ENCODE results near the gene LRRC70. TPM values are rescaled to one million over a fixed set of nuclear protein-coding genes. Genes with fewer than 3 reads are reported as not detected.

Gene LRRC70
- total RNA-seq = 3.6 TPM
- polyA plus RNA-seq (ENCODE audit: insufficient read depth, low read depth, low replicate concordance) = 4.9 TPM
- long read RNA-seq, donor 1 = 0 reads
- long read RNA-seq, donor 2, partial matches to known transcripts = 0 of 2 reads
- long read RNA-seq, donor 2, other reads (novel, unspliced or antisense) = 0 of 2 reads
- long read RNA-seq, donor 3, partial matches to known transcripts = 0 of 3 reads
- long read RNA-seq, donor 3, other reads (novel, unspliced or antisense) = 0 of 3 reads
- long read RNA-seq, donor 4, partial matches to known transcripts = 0 of 3 reads
- long read RNA-seq, donor 4, other reads (novel, unspliced or antisense) = 0 of 3 reads
- long read RNA-seq, donor 5 = 0 reads
- long read RNA-seq, donor 6, partial matches to known transcripts = 0 of 2 reads
- long read RNA-seq, donor 6, other reads (novel, unspliced or antisense) = 0 of 2 reads
- long read RNA-seq, donor 7, partial matches to known transcripts = 0 of 2 reads
- long read RNA-seq, donor 7, other reads (novel, unspliced or antisense) = 1 of 2 reads
- long read RNA-seq, donor 8 = 0 reads
- long read RNA-seq, donor 9, partial matches to known transcripts = 0 of 1 reads
- long read RNA-seq, donor 9, other reads (novel, unspliced or antisense) = 0 of 1 reads
- long read RNA-seq, donor 10, partial matches to known transcripts = 0 of 1 reads
- long read RNA-seq, donor 10, other reads (novel, unspliced or antisense) = 0 of 1 reads

GRCh38 chr5:62578540-62578939 is at the start of gene LRRC70:
LRRC70 (plus strand) TSS chr5:62578819; CDS start chr5:62579439, 620 bp downstream.
- Histone ChIP-seq H3K4me1 (ENCODE audit: control insufficient read depth in 2 of 3, insufficient read depth in 2 of 3, low read depth in 1 of 3, low read length in 3 of 3) (no peaks in the 10 kb centered on the region), H3K4me3 (ENCODE audit: low read length in 3 of 3) (peak within 1 kb of the TSS in 2 of 3 donors; percentile 6 to 11), H3K27me3 (ENCODE audit: control insufficient read depth, insufficient read depth, low read length) (no peaks in the 10 kb centered on the region), H3K36me3 (ENCODE audit: control insufficient read depth in 2 of 3, insufficient read depth in 3 of 3, low read length in 3 of 3) (peaks cover 0 to 2% (median 0%) of the 10 kb centered on the region in 3 donors), H3K9ac (ENCODE audit: low read length in 3 of 3) (no peak within 1 kb of the TSS), H3K27ac (ENCODE audit: low read depth in 2 of 2, low read length in 2 of 2) (no peak within 1 kb of the TSS), H3K9me3 (ENCODE audit: control insufficient read depth in 2 of 3, insufficient read depth in 1 of 3, low read length in 3 of 3) (no peaks in the 10 kb centered on the region)
- intact Hi-C loops (cut with DNase I) = no loop called here
- FAIRE-seq (peak; percentile 19), DNase-seq (peak in 2 of 5 donors; percentile 56 to 81)
- TF ChIP-seq CTCF (IDR thresholded peaks at IDR 0.05; ENCODE audit: borderline replicate concordance, extremely low read depth, insufficient read depth) = no peak

GRCh38 chr5:62533597-62533996 is 45.0 kb upstream of the LRRC70 start:
- no peak for TF ChIP-seq CTCF (IDR thresholded peaks at IDR 0.05; ENCODE audit: borderline replicate concordance, extremely low read depth, insufficient read depth)
- Histone ChIP-seq H3K4me3 (ENCODE audit: low read length in 3 of 3) (no peak overlapping the region), H3K36me3 (ENCODE audit: control insufficient read depth in 2 of 3, insufficient read depth in 3 of 3, low read length in 3 of 3) (peaks cover 0 to 4% (median 2%) of the 10 kb centered on the region in 3 donors)

GRCh38 chr5:62534461-62535236 is 44.0 kb upstream of the LRRC70 start:
- no peak for FAIRE-seq

More at GRCh38 chr5:62533597-62533996, 45.0 kb upstream of the LRRC70 start:
- H3K9ac ChIP-seq (ENCODE audit: low read length in 3 of 3) = no peak overlapping the region
- no peak overlapping the region for H3K27ac ChIP-seq (ENCODE audit: low read depth in 2 of 2, low read length in 2 of 2)
- DNase-seq (no peak), FAIRE-seq (no peak)
- intact Hi-C loops (cut with DNase I) = no loop called here
- H3K9me3 ChIP-seq (ENCODE audit: control insufficient read depth in 2 of 3, insufficient read depth in 1 of 3, low read length in 3 of 3) = no peaks in the 10 kb centered on the region
- H3K27me3 ChIP-seq (ENCODE audit: control insufficient read depth, insufficient read depth, low read length) = no peaks in the 10 kb centered on the region
- H3K4me1 ChIP-seq (ENCODE audit: control insufficient read depth in 2 of 3, insufficient read depth in 2 of 3, low read depth in 1 of 3, low read length in 3 of 3) = no peaks in the 10 kb centered on the region

More at GRCh38 chr5:62534461-62535236, 44.0 kb upstream of the LRRC70 start:
- no peaks in the 10 kb centered on the region for H3K27me3 ChIP-seq (ENCODE audit: control insufficient read depth, insufficient read depth, low read length)
- DNase-seq = no peak
- intact Hi-C loops (cut with DNase I) = no loop called here
- H3K27ac ChIP-seq (ENCODE audit: low read depth in 2 of 2, low read length in 2 of 2) = no peak overlapping the region
- no peak for TF ChIP-seq CTCF (IDR thresholded peaks at IDR 0.05; ENCODE audit: borderline replicate concordance, extremely low read depth, insufficient read depth)
- no peaks in the 10 kb centered on the region for H3K9me3 ChIP-seq (ENCODE audit: control insufficient read depth in 2 of 3, insufficient read depth in 1 of 3, low read length in 3 of 3)
- H3K4me3 ChIP-seq (ENCODE audit: low read length in 3 of 3) = no peak overlapping the region
- H3K4me1 ChIP-seq (ENCODE audit: control insufficient read depth in 2 of 3, insufficient read depth in 2 of 3, low read depth in 1 of 3, low read length in 3 of 3) = no peaks in the 10 kb centered on the region
- H3K36me3 ChIP-seq (ENCODE audit: control insufficient read depth in 2 of 3, insufficient read depth in 3 of 3, low read length in 3 of 3) = peaks cover 0 to 4% (median 2%) of the 10 kb centered on the region in 3 donors
- H3K9ac ChIP-seq (ENCODE audit: low read length in 3 of 3) = no peak overlapping the region
